ENCODE data around the gene TRAPPC2.

Gene TRAPPC2

DNA sequence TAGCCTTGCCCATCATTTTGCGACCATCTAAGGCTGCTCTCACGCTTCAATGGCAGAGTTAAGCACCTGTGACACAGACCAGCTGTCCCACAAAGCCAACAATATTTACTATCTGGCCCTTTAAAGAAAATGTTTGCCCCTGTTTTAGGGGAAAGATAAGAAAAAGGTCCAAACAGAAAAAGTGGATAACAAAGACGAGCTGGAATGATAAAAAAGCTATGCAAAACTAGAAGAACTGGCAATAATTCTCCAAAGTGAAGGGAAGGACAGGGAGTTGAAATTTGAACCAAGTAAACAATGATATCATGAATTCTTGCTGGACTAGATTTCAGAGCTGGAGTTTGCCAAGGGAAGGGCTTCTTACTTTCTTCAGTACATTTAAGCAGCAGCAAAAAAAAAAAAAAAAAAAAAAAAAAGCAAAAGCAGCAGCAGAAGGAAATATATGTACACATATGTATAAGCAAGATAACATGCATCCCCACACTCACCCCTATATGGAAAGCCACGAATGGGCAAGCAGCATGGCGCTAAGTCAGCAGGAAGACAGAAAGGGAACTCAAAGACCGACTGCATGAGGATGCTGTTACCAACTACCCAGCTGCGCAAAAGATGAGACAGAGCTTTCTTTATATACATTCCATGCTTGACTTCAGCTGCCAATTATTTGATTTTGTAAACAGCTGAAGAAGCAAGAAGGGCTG lies 12.5 kb downstream of the TRAPPC2 start:
- Mint-ChIP-seq H3K4me3 (no peak overlapping the region), H3K27ac (peak overlapping the region in 1 of 2 donors; percentile 86), H3K9me3 (no peaks in the 10 kb centered on the region), H3K4me1 (peaks cover 39% of the 10 kb centered on the region), H3K27me3 (no peaks in the 10 kb centered on the region)
- ATAC-seq (no peak), DNase-seq (no peak)

GRCh38 chrX:13721371-13721770 lies 13.0 kb downstream of the TRAPPC2 start:
- Mint-ChIP-seq H3K4me3 (no peak overlapping the region), H3K9me3 (no peaks in the 10 kb centered on the region), H3K27ac (no peak overlapping the region)

DNA sequence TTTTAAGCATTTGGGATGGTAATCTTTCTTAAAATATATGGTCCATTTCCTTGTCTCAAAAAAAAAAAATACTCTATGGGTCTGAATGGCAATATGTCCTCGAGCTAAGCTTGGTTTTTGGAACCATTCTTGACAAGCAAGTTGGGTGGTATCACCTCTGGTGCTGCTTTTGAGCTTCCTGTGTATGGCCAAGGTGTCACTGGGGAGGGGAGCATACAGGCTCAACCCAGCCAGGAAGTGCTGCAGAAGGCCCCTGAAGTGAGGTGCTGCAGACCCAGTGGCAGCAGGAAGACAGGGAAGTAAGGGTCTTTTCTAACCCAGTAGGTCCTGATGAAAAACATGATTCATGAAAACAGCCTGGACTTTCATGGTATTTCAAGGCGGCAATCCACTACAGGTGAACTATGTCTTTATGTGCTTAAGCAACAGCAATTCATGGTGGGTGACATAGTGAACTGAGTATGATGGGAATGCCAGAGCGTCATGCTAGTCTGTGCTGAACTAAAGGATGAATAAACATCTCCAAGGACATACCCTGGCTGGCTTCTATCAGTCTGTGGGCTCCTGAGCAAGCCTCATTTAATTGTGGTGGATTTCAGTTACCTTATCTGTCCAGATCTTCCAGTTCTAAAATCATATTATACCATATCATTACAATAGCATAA lies 15.1 kb downstream of the TRAPPC2 start:
- peak overlapping the region; percentile 19 to 34 for H3K27ac Mint-ChIP-seq
- H3K27me3 Mint-ChIP-seq, result no peaks in the 10 kb centered on the region
- no peak overlapping the region for H3K4me3 Mint-ChIP-seq
- peaks cover 19% of the 10 kb centered on the region for H3K4me1 Mint-ChIP-seq
- DNase-seq (no peak), ATAC-seq (no peak)
- H3K9me3 Mint-ChIP-seq, result no peaks in the 10 kb centered on the region

More at GRCh38 chrX:13721371-13721770, 13.0 kb downstream of the TRAPPC2 start:
- ATAC-seq (no peak), DNase-seq (no peak)
- Mint-ChIP-seq H3K27me3 (no peaks in the 10 kb centered on the region), H3K4me1 (peaks cover 33% of the 10 kb centered on the region)

GRCh38 chrX:13717700-13718472 lies 16.5 kb downstream of the TRAPPC2 start:
- H3K4me3 Mint-ChIP-seq, result no peak overlapping the region
- DNase-seq, result no peak
- H3K27me3 Mint-ChIP-seq, result no peaks in the 10 kb centered on the region
- H3K9me3 Mint-ChIP-seq, result no peaks in the 10 kb centered on the region
- peaks cover 19% of the 10 kb centered on the region for H3K4me1 Mint-ChIP-seq
- no peak for ATAC-seq
- peak overlapping the region in 1 of 2 donors; percentile 74 for H3K27ac Mint-ChIP-seq

DNA sequence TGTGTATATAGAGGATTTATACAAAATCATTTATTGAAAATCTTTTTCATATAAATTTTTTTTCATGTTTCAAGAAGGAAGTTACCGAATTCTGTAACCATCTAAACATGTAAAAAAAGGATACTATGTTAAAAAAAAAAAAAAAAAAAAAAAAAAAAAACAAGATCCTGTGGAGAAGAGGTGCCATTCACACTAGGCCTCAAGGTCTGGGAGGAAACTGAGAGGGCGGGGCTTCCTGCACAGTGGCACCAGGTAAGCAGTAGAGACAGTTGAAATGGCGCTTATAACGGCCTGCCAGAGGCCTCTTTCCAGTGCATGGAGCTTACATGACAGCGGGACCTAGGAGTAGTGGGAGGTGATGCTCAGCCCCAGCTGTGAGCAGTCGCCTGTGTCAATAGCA lies 17.5 kb downstream of the TRAPPC2 start:
- Mint-ChIP-seq H3K9me3 (no peaks in the 10 kb centered on the region), H3K27ac (peak overlapping the region in 1 of 2 donors; percentile 74), H3K27me3 (no peaks in the 10 kb centered on the region), H3K4me1 (peaks cover 21% of the 10 kb centered on the region), H3K4me3 (no peak overlapping the region)
- ATAC-seq (no peak), DNase-seq (no peak)

DNA sequence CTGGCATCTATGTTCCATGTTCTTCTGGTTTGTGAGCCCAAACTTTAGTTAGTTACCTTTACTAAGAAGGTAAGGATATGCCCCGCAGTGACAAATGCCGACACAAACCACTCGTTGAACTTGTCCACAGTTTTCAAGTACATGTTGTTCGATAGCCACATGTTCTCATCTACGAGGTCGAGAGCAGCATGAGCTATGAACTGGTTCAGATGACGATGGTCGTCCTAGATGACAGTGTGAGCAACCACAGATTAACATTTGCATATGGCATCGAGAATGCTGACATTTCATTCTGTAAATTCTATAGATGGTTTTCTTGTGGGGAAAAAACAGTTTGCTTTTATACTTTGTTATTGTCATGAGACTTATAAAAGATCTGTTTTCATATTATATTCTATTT lies 18.0 kb downstream of the TRAPPC2 start:
- H3K9me3 Mint-ChIP-seq, result no peaks in the 10 kb centered on the region
- no peak overlapping the region for H3K27ac Mint-ChIP-seq
- no peak for ATAC-seq
- H3K4me1 Mint-ChIP-seq, result peaks cover 25% of the 10 kb centered on the region
- no peak for DNase-seq
- no peak overlapping the region for H3K4me3 Mint-ChIP-seq
- H3K27me3 Mint-ChIP-seq, result no peaks in the 10 kb centered on the region

GRCh38 chrX:13711141-13711540 lies 23.3 kb downstream of the TRAPPC2 start:
- no peak overlapping the region for H3K27ac Mint-ChIP-seq

DNA sequence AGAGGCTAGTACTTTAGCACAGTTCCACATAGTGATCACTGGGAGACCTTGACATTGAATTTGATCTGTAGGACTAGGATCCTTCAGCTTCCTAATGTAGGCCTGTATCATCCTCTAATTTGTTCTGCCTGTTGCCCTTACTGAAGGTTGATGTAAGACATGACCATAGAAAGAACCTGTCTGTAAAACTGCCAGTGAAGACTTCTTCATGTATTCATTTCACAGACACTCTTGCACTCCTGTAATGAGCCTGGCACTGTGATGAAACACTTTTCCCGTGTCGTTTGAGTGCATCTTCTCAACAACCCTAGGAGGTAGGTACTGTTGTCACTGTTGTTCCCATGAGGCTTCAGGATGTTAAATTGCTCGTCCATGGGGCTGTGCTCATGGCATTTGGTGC lies 30.8 kb downstream of the TRAPPC2 start:
- Mint-ChIP-seq H3K4me3 (no peak overlapping the region), H3K27me3 (no peaks in the 10 kb centered on the region), H3K9me3 (no peaks in the 10 kb centered on the region), H3K4me1 (peaks cover 46% of the 10 kb centered on the region), H3K27ac (no peak overlapping the region)
- DNase-seq (no peak), ATAC-seq (no peak)

More at GRCh38 chrX:13711141-13711540, 23.3 kb downstream of the TRAPPC2 start:
- no peaks in the 10 kb centered on the region for H3K9me3 Mint-ChIP-seq
- no peaks in the 10 kb centered on the region for H3K27me3 Mint-ChIP-seq
- peaks cover 21% of the 10 kb centered on the region for H3K4me1 Mint-ChIP-seq
- DNase-seq, result no peak
- no peak for ATAC-seq
- no peak overlapping the region for H3K4me3 Mint-ChIP-seq

DNA sequence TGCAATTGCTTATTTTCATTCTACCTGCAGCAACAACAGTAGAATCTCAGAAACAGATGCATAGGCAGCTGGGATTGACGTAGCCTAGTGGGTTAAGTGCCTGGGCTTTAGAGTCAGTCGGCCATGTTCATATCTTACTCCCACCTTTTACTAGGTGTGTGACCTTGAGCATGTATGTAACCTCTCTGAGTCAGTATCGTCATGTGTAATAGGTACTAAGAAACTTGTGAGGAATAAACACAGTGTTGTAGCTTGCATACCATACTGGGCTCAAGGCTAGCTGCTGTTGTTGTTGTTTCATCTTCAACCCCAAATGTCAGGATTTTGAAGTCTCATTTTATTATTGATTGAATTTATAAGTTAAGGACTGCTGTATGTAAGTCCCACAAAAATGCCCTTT lies 31.3 kb downstream of the TRAPPC2 start:
- Mint-ChIP-seq H3K27me3 (no peaks in the 10 kb centered on the region), H3K9me3 (no peaks in the 10 kb centered on the region), H3K4me3 (no peak overlapping the region), H3K4me1 (peaks cover 46% of the 10 kb centered on the region), H3K27ac (no peak overlapping the region)
- ATAC-seq (no peak), DNase-seq (no peak)

- no peak for DNase-seq
- Mint-ChIP-seq H3K27ac (peak overlapping the region in 1 of 2 donors; percentile 74), H3K4me3 (no peak overlapping the region), H3K9me3 (no peaks in the 10 kb centered on the region), H3K4me1 (peaks cover 51% of the 10 kb centered on the region), H3K27me3 (no peaks in the 10 kb centered on the region)
- no peak for ATAC-seq
These were observed 32.2 kb downstream of the TRAPPC2 start for GRCh38 chrX:13702111-13702789.

GRCh38 chrX:13700380-13700779 lies 34.0 kb downstream of the TRAPPC2 start:
- no peak for ATAC-seq
- no peak overlapping the region for H3K27ac Mint-ChIP-seq
- no peaks in the 10 kb centered on the region for H3K9me3 Mint-ChIP-seq
- no peak for DNase-seq
- peaks cover 61% of the 10 kb centered on the region for H3K4me1 Mint-ChIP-seq
- H3K27me3 Mint-ChIP-seq, result no peaks in the 10 kb centered on the region
- H3K4me3 Mint-ChIP-seq, result no peak overlapping the region

DNA sequence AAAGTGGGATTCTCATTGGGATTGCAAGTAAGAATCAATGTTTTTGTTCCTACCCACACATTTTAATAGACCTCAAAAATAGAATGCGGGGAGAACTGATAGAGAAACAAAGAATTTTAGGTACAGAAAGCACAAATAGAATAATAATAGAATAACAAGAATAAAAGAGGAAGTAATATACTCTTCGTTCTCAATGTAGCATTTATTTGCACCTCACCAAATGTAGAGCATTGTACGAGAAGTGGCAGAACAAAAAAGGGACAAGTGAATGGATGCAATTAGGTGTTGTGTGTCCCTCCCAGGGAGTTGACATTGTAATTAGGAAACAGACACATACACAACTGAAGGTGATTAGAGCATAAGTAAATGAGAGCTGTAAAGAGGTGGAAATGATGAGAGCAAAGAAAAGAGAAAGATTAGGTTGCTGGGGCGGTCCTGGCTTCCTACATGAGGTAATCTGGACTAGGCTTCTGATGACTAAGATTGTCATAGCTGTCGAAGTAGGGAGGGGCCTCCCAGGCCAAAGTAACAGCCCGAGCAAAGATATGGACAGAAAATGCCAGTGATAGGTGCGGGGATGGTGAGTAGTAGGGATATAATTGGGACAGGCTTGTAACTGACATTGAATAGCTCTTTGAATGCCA lies 35.1 kb downstream of the TRAPPC2 start:
- Mint-ChIP-seq H3K9me3 (no peaks in the 10 kb centered on the region), H3K4me3 (no peak overlapping the region), H3K27me3 (no peaks in the 10 kb centered on the region), H3K27ac (no peak overlapping the region), H3K4me1 (peaks cover 67% of the 10 kb centered on the region)
- DNase-seq (no peak), ATAC-seq (no peak)

- H3K27ac Mint-ChIP-seq, result no peak overlapping the region
- H3K4me3 Mint-ChIP-seq, result no peak overlapping the region
- no peaks in the 10 kb centered on the region for H3K27me3 Mint-ChIP-seq
- H3K4me1 Mint-ChIP-seq, result peaks cover 63% of the 10 kb centered on the region
- DNase-seq (no peak), ATAC-seq (no peak)
- H3K9me3 Mint-ChIP-seq, result no peaks in the 10 kb centered on the region
These were observed 36.0 kb downstream of the TRAPPC2 start for GRCh38 chrX:13698432-13698831.

DNA sequence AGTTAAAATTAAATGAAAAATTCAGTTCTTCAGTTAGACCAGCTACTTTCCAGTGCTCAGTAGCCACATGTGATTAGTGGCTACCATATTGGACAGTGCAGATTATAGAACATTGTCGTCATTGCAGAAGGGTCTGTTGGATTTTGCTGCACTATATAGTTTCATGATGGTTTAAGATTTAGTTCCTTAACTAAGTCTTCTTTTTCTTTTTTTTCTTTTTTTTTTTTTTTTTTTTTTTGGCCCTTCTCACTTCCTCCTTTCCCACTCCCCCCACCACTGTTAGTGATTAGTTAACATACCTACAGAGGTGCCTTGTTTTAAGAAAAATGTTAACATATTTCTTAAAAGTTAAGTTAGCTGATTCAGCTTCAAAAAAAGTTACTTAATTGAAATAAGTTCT lies 36.4 kb downstream of the TRAPPC2 start:
- Mint-ChIP-seq H3K4me3 (no peak overlapping the region), H3K27ac (no peak overlapping the region), H3K9me3 (no peaks in the 10 kb centered on the region), H3K27me3 (no peaks in the 10 kb centered on the region), H3K4me1 (peaks cover 66% of the 10 kb centered on the region)
- no peak for DNase-seq
- no peak for ATAC-seq

- Mint-ChIP-seq H3K27ac (peak overlapping the region in 1 of 2 donors; percentile 81), H3K9me3 (no peaks in the 10 kb centered on the region), H3K27me3 (no peaks in the 10 kb centered on the region), H3K4me3 (peak overlapping the region in 1 of 2 donors; percentile 20), H3K4me1 (peaks cover 67% of the 10 kb centered on the region)
- DNase-seq (no peak), ATAC-seq (peak; percentile 53)
These were observed 37.0 kb downstream of the TRAPPC2 start for GRCh38 chrX:13697455-13697854.

Data from stimulated activated naive CD8-positive, alpha-beta T cell treated with anti-CD3 and anti-CD28 coated beads, Interleukin-15, amount 100 ng/mL, for 72 hours (primary cell).